D721Med (cell line): ENCODE results near the gene PTCD1.

Experiments used
- DNase-seq: peaks from one replicate; pipeline ENCODE4 v3.0.0; 2011; ENCODE audit warnings: low spot score; ENCODE audit not compliant: insufficient read length
- FAIRE-seq: peaks from 2 replicates; lab custom pipeline; 2011; peaks lifted over from hg19 to GRCh38; lab: Jason Lieb, UNC
- CTCF ChIP-seq: IDR thresholded peaks from 2 replicates; pipeline ENCODE4 v1.5.1; 2012; ENCODE audit warnings: mild to moderate bottlenecking, control low read depth; ENCODE audit not compliant: insufficient read depth; ENCODE audit errors: missing control alignments

Gene PTCD1

GRCh38 chr7:99402854-99403253 lies 35.7 kb downstream of the PTCD1 start:
- DNase-seq (no peak), FAIRE-seq (no peak)
- TF ChIP-seq CTCF, result no peak

- no peak for TF ChIP-seq CTCF
- DNase-seq (no peak), FAIRE-seq (no peak)
These were observed 39.0 kb downstream of the PTCD1 start for GRCh38 chr7:99399597-99399996.

- TF ChIP-seq CTCF, result no peak
- DNase-seq (no peak), FAIRE-seq (no peak)
These were observed 39.6 kb downstream of the PTCD1 start for GRCh38 chr7:99398891-99399445.

- FAIRE-seq (no peak), DNase-seq (no peak)
- TF ChIP-seq CTCF, result no peak
These were observed 41.2 kb downstream of the PTCD1 start for GRCh38 chr7:99397297-99397983.

GRCh38 chr7:99396418-99397296 lies 41.9 kb downstream of the PTCD1 start:
- DNase-seq, result no peak
- no peak for TF ChIP-seq CTCF
- no peak for FAIRE-seq

- FAIRE-seq (no peak), DNase-seq (no peak)
- no peak for TF ChIP-seq CTCF
These were observed 42.8 kb downstream of the PTCD1 start for GRCh38 chr7:99395616-99396327.
